Esophagus muscularis mucosa (tissue), 4 donors: Measurements from ENCODE around the gene SREBF1.

Experiments used
- EP300 ChIP-seq: sonication (generic); formaldehyde crosslinking; IDR thresholded peaks from one replicate; pipeline ENCODE4 v1.6.1; 2017; ENCODE audit warnings: antibody characterized with exemption
- POLR2A ChIP-seq: fragments of 450-650 bp; IDR thresholded peaks from one replicate; pipeline ENCODE4 v1.6.1; 2017; ENCODE audit warnings: antibody characterized with exemption, moderate library complexity, mild to moderate bottlenecking, low read depth
- POLR2AphosphoS5 ChIP-seq, 2 donors: sonication (generic); formaldehyde crosslinking; IDR thresholded peaks; one replicate each; pipeline ENCODE4 v1.6.1; 2017; ENCODE audit warnings: antibody characterized with exemption in 2 of 2
- TF ChIP-seq, protein P1 (sequence below), 3 experiments: fragments of 200-600 bp in 2 of 3; fragments of 450-650 bp in 1 of 3; sonication (generic) in 2 of 3; IDR thresholded peaks; one replicate each; pipeline ENCODE4 v1.5.1; 2017 to 2019; ENCODE audit warnings: antibody characterized with exemption in 3 of 3, mild to moderate bottlenecking in 2 of 3, moderate library complexity in 1 of 3

DNA sequence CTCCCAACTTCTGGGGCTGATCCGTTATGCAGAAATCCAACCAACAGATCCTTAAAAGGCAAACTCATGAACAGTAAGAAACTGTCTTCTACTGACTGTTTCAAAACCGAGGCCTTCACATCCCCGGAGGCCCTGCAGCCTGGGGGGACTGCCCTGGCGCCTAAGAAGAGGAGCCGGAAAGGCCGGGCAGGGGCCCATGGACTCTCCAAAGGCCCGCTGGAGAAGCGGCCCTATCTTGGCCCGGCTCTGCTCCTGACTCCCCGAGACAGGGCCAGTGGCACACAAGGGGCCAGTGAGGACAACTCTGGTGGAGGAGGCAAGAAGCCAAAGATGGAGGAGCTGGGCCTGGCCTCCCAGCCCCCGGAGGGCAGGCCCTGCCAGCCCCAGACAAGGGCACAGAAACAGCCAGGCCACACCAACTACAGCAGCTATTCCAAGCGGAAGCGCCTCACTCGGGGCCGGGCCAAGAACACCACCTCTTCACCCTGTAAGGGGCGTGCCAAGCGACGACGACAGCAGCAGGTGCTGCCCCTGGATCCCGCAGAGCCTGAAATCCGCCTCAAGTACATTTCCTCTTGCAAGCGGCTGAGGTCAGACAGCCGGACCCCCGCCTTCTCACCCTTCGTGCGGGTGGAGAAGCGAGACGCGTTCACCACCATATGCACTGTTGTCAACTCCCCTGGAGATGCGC is 39.5 kb downstream of the SREBF1 start:
- TF ChIP-seq, protein P1, sequence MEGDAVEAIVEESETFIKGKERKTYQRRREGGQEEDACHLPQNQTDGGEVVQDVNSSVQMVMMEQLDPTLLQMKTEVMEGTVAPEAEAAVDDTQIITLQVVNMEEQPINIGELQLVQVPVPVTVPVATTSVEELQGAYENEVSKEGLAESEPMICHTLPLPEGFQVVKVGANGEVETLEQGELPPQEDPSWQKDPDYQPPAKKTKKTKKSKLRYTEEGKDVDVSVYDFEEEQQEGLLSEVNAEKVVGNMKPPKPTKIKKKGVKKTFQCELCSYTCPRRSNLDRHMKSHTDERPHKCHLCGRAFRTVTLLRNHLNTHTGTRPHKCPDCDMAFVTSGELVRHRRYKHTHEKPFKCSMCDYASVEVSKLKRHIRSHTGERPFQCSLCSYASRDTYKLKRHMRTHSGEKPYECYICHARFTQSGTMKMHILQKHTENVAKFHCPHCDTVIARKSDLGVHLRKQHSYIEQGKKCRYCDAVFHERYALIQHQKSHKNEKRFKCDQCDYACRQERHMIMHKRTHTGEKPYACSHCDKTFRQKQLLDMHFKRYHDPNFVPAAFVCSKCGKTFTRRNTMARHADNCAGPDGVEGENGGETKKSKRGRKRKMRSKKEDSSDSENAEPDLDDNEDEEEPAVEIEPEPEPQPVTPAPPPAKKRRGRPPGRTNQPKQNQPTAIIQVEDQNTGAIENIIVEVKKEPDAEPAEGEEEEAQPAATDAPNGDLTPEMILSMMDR (IDR thresholded peaks at IDR 0.05) = no peak
- no peak for TF ChIP-seq POLR2A
- no peak for TF ChIP-seq EP300
- TF ChIP-seq POLR2AphosphoS5 (IDR thresholded peaks at IDR 0.05) = no peak
